Ishikawa (cell line): ENCODE data around the gene ECT2.

Experiments
- CEBPB ChIP-seq: IDR thresholded peaks from 2 replicates; pipeline ENCODE4 v1.6.1; 2012
- CREB1 ChIP-seq: IDR thresholded peaks from 2 replicates; pipeline ENCODE4 v1.6.1; 2012; ENCODE audit warnings: low read depth
- EGR1 ChIP-seq: IDR thresholded peaks from 2 replicates; pipeline ENCODE4 v1.6.1; 2012
- EP300 ChIP-seq: IDR thresholded peaks from 2 replicates; pipeline ENCODE4 v1.6.1; 2012; ENCODE audit warnings: borderline replicate concordance
- FOXM1 ChIP-seq: IDR thresholded peaks from 2 replicates; pipeline ENCODE4 v1.6.1; 2012; ENCODE audit warnings: low read depth, borderline replicate concordance
- NFIC ChIP-seq: IDR thresholded peaks from 2 replicates; pipeline ENCODE4 v1.6.1; 2012
- RAD21 ChIP-seq: IDR thresholded peaks from 2 replicates; pipeline ENCODE4 v1.6.1; 2012; ENCODE audit warnings: low read depth
- REST ChIP-seq: IDR thresholded peaks from 2 replicates; pipeline ENCODE4 v1.6.1; 2012; ENCODE audit warnings: low read depth, mild to moderate bottlenecking
- TAF1 ChIP-seq: IDR thresholded peaks from 2 replicates; pipeline ENCODE4 v1.6.1; 2012; ENCODE audit warnings: low read depth, mild to moderate bottlenecking
- TCF12 ChIP-seq: IDR thresholded peaks from 2 replicates; pipeline ENCODE4 v1.6.1; 2012; ENCODE audit warnings: low read depth
- TEAD4 ChIP-seq: IDR thresholded peaks from 2 replicates; pipeline ENCODE4 v1.6.1; 2012
- YY1 ChIP-seq: IDR thresholded peaks from 2 replicates; pipeline ENCODE4 v1.6.1; 2012; ENCODE audit warnings: low read depth
- ZBTB7A ChIP-seq: IDR thresholded peaks from 2 replicates; pipeline ENCODE4 v1.6.1; 2012; ENCODE audit warnings: low read depth
- TF ChIP-seq, protein P1 (sequence below): IDR thresholded peaks from 2 replicates; pipeline ENCODE4 v1.6.1; 2012
- TF ChIP-seq, protein P2 (sequence below): IDR thresholded peaks from 2 replicates; pipeline ENCODE4 v1.6.1; 2012

ECT2 gene

DNA sequence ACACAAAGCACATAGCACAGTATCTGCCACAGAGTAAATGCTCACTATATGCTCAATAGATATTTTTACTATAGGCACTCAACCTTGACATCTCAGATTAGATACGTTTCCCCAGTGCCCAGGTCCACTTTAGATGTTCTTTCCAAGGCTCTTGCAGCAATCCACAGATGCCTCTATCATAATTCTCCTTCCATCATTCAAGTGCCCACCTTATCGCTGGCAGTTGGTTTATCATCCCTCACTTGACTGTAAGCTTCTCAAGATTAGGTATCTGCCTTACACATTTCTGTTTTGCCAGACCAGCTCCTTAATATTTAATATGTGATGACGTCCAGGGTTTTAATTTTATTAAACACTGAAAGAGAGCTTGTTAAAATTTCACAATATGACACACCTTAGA is 48.3 kb upstream of the ECT2 start:
- TF ChIP-seq TAF1: no peak

GRCh38 chr3:172704001-172704400 is 46.5 kb upstream of the ECT2 start:
- no peak for TF ChIP-seq NFIC
- TF ChIP-seq RAD21: no peak
- no peak for TF ChIP-seq EGR1
- no peak for TF ChIP-seq EP300
- no peak for TF ChIP-seq FOXM1
- TF ChIP-seq CEBPB: no peak
- TF ChIP-seq YY1: no peak
- no peak for TF ChIP-seq CREB1
- no peak for TF ChIP-seq ZBTB7A
- TF ChIP-seq, protein P1, sequence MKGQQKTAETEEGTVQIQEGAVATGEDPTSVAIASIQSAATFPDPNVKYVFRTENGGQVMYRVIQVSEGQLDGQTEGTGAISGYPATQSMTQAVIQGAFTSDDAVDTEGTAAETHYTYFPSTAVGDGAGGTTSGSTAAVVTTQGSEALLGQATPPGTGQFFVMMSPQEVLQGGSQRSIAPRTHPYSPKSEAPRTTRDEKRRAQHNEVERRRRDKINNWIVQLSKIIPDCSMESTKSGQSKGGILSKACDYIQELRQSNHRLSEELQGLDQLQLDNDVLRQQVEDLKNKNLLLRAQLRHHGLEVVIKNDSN: no peak

DNA sequence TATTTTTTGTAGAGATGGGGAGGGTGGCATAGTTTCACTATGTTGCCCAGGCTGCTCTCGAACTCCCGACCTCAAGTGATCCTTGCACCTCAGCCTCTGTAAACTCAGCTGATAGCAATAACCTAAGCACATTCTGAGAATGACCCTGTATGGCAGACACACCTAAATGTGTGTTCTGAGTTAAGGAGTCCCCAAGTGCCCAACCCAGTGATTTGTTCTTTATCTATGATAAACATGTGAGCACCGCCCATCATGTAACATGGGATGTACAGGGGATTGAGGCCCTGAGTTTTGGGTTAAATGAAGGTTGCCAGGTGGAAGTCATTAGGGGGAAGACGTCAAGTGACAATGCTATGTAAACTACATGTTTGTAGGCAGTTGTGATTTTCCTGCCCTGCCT is 45.4 kb upstream of the ECT2 start:
- TF ChIP-seq CEBPB: no peak
- TF ChIP-seq EP300: no peak
- no peak for TF ChIP-seq EGR1
- no peak for TF ChIP-seq TAF1
- TF ChIP-seq YY1: no peak

DNA sequence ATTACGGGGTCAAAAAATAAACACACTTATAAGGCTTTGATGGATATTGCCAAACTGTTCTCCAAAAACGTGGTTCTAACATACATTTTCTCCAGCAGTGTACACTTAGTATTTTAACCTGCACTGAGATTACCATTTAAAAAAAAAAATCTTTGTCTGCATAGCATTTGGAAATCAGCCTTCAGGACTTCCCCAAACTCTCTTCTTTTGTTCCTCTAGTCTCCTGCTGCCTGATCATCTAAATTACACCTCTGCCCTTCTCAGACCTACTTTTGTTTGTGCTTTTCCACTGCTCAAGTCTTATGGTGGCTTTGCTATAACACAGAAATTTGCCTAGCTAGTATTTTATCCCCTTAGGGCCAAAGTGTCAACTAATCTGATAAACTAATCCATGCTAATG is 43.5 kb upstream of the ECT2 start:
- TF ChIP-seq FOXM1 (no peak), ZBTB7A (no peak), REST (no peak), EP300 (no peak), CREB1 (no peak), CEBPB (no peak)
- TF ChIP-seq, protein P1: no peak

DNA sequence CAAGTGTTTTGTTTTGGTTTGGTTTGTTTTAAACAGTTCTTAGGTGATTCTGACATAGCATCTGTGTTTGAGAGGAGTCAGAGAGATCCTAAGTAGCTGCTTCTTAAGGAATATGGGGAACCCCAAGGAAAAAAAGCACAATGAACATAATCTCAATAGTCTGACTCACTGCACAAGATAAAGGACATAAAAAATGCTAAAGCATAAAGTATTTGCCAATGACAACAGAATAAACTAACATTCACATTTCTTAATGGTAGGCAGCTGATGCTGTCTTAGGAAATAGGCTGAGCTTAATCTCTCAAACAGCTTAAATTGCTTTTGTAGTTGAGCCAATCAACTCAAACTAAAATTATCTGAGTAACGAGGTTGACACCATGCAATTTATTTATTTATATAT is 42.6 kb upstream of the ECT2 start:
- no peak for TF ChIP-seq EGR1

GRCh38 chr3:172708921-172709773 is 41.4 kb upstream of the ECT2 start:
- no peak for TF ChIP-seq NFIC
- no peak for TF ChIP-seq RAD21
- no peak for TF ChIP-seq REST
- TF ChIP-seq TAF1: no peak
- TF ChIP-seq EP300: no peak
- TF ChIP-seq, protein P2, sequence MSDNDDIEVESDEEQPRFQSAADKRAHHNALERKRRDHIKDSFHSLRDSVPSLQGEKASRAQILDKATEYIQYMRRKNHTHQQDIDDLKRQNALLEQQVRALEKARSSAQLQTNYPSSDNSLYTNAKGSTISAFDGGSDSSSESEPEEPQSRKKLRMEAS: no peak
- no peak for TF ChIP-seq ZBTB7A
- TF ChIP-seq TCF12: no peak
- TF ChIP-seq YY1: no peak

- TF ChIP-seq EP300 (no peak), TEAD4 (no peak), NFIC (no peak), CREB1 (no peak), ZBTB7A (no peak)
- TF ChIP-seq, protein P2: no peak
Measured at GRCh38 chr3:172709774-172710663, 40.5 kb upstream of the ECT2 start.
